H1 (cell line): Measurements from ENCODE around the gene ATG16L1. TPM values are rescaled to one million over a fixed set of nuclear protein-coding genes. Genes with fewer than 3 reads are reported as not detected.

Experiments
- CTCF ChIA-PET: fragments of 300-600 bp; sonication (Branson Sonifier 250); formaldehyde crosslinking; loops from one replicate; lab custom pipeline; 2021; ENCODE audit not compliant: partially characterized antibody; lab: Charles Lee
- POLR2A ChIA-PET: fragments of 300-600 bp; sonication (Branson Sonifier 250); formaldehyde crosslinking; loops from one replicate; lab custom pipeline; 2021; ENCODE audit warnings: inconsistent platforms; ENCODE audit not compliant: partially characterized antibody; lab: Charles Lee
- DNase-seq, 2 experiments: peaks; one replicate each; pipeline versions ENCODE4 v3.0.0 to v3.0.0-alpha.2; 2010 to 2022; ENCODE audit warnings: low spot score in 2 of 2, low read depth in 1 of 2, mixed read lengths in 1 of 2
- FAIRE-seq: peaks from 2 replicates; lab custom pipeline; 2011; peaks lifted over from hg19 to GRCh38; lab: Jason Lieb, UNC
- H2AFZ ChIP-seq: 2 replicates; pipeline ENCODE4 v1.8.1; 2012; ENCODE audit warnings: low read length, inconsistent platforms
- H2AK5ac ChIP-seq: 2 replicates; pipeline ENCODE4 v1.6.1; 2013; ENCODE audit warnings: low read depth, low read length
- H2BK120ac ChIP-seq: replicated peaks from 2 replicates; pipeline ENCODE3; 2013; ENCODE audit warnings: low read depth, low read length, inconsistent platforms
- H2BK12ac ChIP-seq: 2 replicates; pipeline ENCODE4 v1.6.1; 2013; ENCODE audit warnings: low read depth, low read length
- H2BK15ac ChIP-seq: 2 replicates; pipeline ENCODE4 v1.6.1; 2013; ENCODE audit warnings: low read length
- H2BK20ac ChIP-seq: 2 replicates; pipeline ENCODE4 v1.6.1; 2013; ENCODE audit warnings: low read length
- H2BK5ac ChIP-seq: 2 replicates; pipeline ENCODE4 v1.6.1; 2013; ENCODE audit warnings: low read depth, low read length
- H3K14ac ChIP-seq: 2 replicates; pipeline ENCODE4 v1.6.1; 2013; ENCODE audit warnings: inconsistent platforms; ENCODE audit not compliant: insufficient read length
- H3K18ac ChIP-seq: 2 replicates; pipeline ENCODE4 v1.6.1; 2013; ENCODE audit warnings: low read length; ENCODE audit errors: extremely low read depth
- H3K23ac ChIP-seq: 2 replicates; pipeline ENCODE4 v1.6.1; 2013; ENCODE audit warnings: inconsistent platforms; ENCODE audit not compliant: insufficient read length
- H3K23me2 ChIP-seq: 2 replicates; pipeline ENCODE4 v1.6.1; 2013; ENCODE audit warnings: low read depth, low read length
- H3K27ac ChIP-seq: 2 replicates; pipeline ENCODE4 v1.6.1; 2011; ENCODE audit warnings: low read depth, low read length, inconsistent platforms
- H3K27me3 ChIP-seq, 4 experiments: replicated peaks in 1 of 4; 1 replicate in 1 of 4; 2 replicates in 3 of 4; pipeline versions ENCODE4 v1.6.1 to v1.8.1; 2011 to 2013; ENCODE audit warnings: low read length in 3 of 4, mild to moderate bottlenecking in 3 of 4, inconsistent platforms in 2 of 4, mixed read lengths in 2 of 4, moderate library complexity in 1 of 4; ENCODE audit not compliant: control insufficient read depth in 3 of 4, insufficient read depth in 3 of 4; ENCODE audit errors: extremely low read depth in 1 of 4
- H3K36me3 ChIP-seq, 4 experiments: 2 replicates each; pipeline versions ENCODE4 v1.6.1 to v1.8.1; 2011 to 2013; ENCODE audit warnings: mild to moderate bottlenecking in 4 of 4, low read length in 3 of 4, moderate library complexity in 2 of 4, control low read depth in 1 of 4, inconsistent platforms in 1 of 4; ENCODE audit not compliant: insufficient read depth in 4 of 4, control insufficient read depth in 2 of 4
- H3K4ac ChIP-seq: replicated peaks from 2 replicates; pipeline ENCODE3; 2013; ENCODE audit warnings: low read length, low read depth, mixed read lengths, inconsistent platforms; ENCODE audit not compliant: insufficient read length
- H3K4me1 ChIP-seq, 4 experiments: replicated peaks in 1 of 4; 1 replicate in 1 of 4; 2 replicates in 3 of 4; pipeline versions ENCODE4 v1.6.1 to v1.8.1; 2011 to 2013; ENCODE audit warnings: low read length in 3 of 4, inconsistent platforms in 2 of 4, mixed read lengths in 1 of 4; ENCODE audit not compliant: insufficient read depth in 4 of 4, control insufficient read depth in 3 of 4
- H3K4me2 ChIP-seq, 2 experiments: 2 replicates each; pipeline versions ENCODE4 v1.6.1 to v1.8.1; 2011 to 2013; ENCODE audit warnings: low read depth in 2 of 2, low read length in 2 of 2, control low read depth in 1 of 2, inconsistent platforms in 1 of 2, mild to moderate bottlenecking in 1 of 2; ENCODE audit not compliant: insufficient read depth in 1 of 2
- H3K4me3 ChIP-seq, 4 experiments: fragments of 200-600, 300-600 bp in 1 of 4; sonication (generic), shearing (Covaris generic), sonication (Bioruptor Twin) in 1 of 4; 2 replicates each; pipeline versions ENCODE4 v1.5.1 to v1.8.1; 2011 to 2016; ENCODE audit warnings: low read length in 4 of 4, low read depth in 3 of 4, control low read depth in 2 of 4, inconsistent platforms in 2 of 4, mild to moderate bottlenecking in 2 of 4, mixed read lengths in 1 of 4, moderate library complexity in 1 of 4; ENCODE audit not compliant: insufficient read depth in 2 of 4; ENCODE audit errors: extremely low read depth in 1 of 4
- H3K56ac ChIP-seq: replicated peaks from 2 replicates; pipeline ENCODE3; 2013; ENCODE audit warnings: low read depth, mild to moderate bottlenecking, mixed read lengths, low read length, inconsistent platforms; ENCODE audit not compliant: insufficient read length
- H3K79me1 ChIP-seq: 2 replicates; pipeline ENCODE4 v1.6.1; 2013; ENCODE audit warnings: low read depth, low read length, control low read depth
- H3K79me2 ChIP-seq, 2 experiments: 2 replicates each; pipeline versions ENCODE4 v1.6.1 to v1.8.1; 2012 to 2013; ENCODE audit warnings: low read length in 2 of 2, mild to moderate bottlenecking in 2 of 2, inconsistent platforms in 1 of 2; ENCODE audit not compliant: insufficient read depth in 2 of 2, control insufficient read depth in 1 of 2
- H3K9ac ChIP-seq, 4 experiments: replicated peaks in 1 of 4; 1 replicate in 1 of 4; 2 replicates in 3 of 4; pipeline versions ENCODE4 v1.6.1 to v1.8.1; 2011 to 2013; ENCODE audit warnings: low read depth in 3 of 4, low read length in 3 of 4, control low read depth in 2 of 4, mild to moderate bottlenecking in 2 of 4, moderate library complexity in 2 of 4, inconsistent platforms in 1 of 4; ENCODE audit errors: extremely low read depth in 1 of 4
- H3K9me3 ChIP-seq, 2 experiments: 2 replicates each; pipeline versions ENCODE4 v1.6.1 to v1.8.1; 2012 to 2013; ENCODE audit warnings: mild to moderate bottlenecking in 2 of 2, moderate library complexity in 2 of 2, control low read depth in 1 of 2, inconsistent platforms in 1 of 2, low read depth in 1 of 2, low read length in 1 of 2, mixed read lengths in 1 of 2; ENCODE audit not compliant: insufficient read depth in 2 of 2
- H4K20me1 ChIP-seq, 2 experiments: replicated peaks in 1 of 2; 2 replicates each; pipeline versions ENCODE3 to v1.8.1; 2011 to 2013; ENCODE audit warnings: inconsistent platforms in 2 of 2, low read length in 2 of 2, mild to moderate bottlenecking in 1 of 2; ENCODE audit not compliant: insufficient read depth in 2 of 2, control insufficient read depth in 1 of 2
- H4K5ac ChIP-seq: 2 replicates; pipeline ENCODE4 v1.6.1; 2013; ENCODE audit warnings: low read length, low read depth, mixed read lengths, inconsistent platforms; ENCODE audit not compliant: insufficient read length
- H4K8ac ChIP-seq: 2 replicates; pipeline ENCODE4 v1.8.0; 2013; ENCODE audit warnings: mild to moderate bottlenecking, moderate library complexity, low read length, inconsistent platforms; ENCODE audit not compliant: insufficient read depth; ENCODE audit errors: extremely low read depth
- H4K91ac ChIP-seq: replicated peaks from 2 replicates; pipeline ENCODE3; 2013; ENCODE audit warnings: low read length, mixed read lengths, inconsistent platforms; ENCODE audit not compliant: insufficient read length
- CTCF ChIP-seq, 3 experiments: IDR thresholded peaks; 1 replicate in 2 of 3; 2 replicates in 1 of 3; pipeline versions ENCODE4 v1.5.1 to v1.6.1; 2011; ENCODE audit warnings: low read length in 3 of 3, mild to moderate bottlenecking in 3 of 3, inconsistent platforms in 2 of 3, low read depth in 1 of 3, moderate library complexity in 1 of 3; ENCODE audit not compliant: insufficient read depth in 1 of 3; ENCODE audit errors: control extremely low read depth in 1 of 3
- RBBP5 ChIP-seq: IDR thresholded peaks from 2 replicates; pipeline ENCODE4 v1.7.1; 2012; ENCODE audit warnings: low read depth, mild to moderate bottlenecking, inconsistent platforms, low read length, moderate library complexity, borderline replicate concordance
- TEAD4 ChIP-seq: IDR thresholded peaks from 2 replicates; pipeline ENCODE4 v1.6.1; 2012; ENCODE audit warnings: low read depth, low read length, inconsistent platforms, mixed read lengths
- WGBS, 2 experiments: shearing (Covaris generic) in 1 of 2; methylation state at CpG; one replicate each; pipeline versions ENCODE4 v1.1.6 to v1.1.7; 2013 to 2015; ENCODE audit warnings: low lambda C conversion rate in 2 of 2, mixed read lengths in 2 of 2, inconsistent platforms in 1 of 2, low coverage in 1 of 2, missing lambda C conversion rate in 1 of 2; ENCODE audit not compliant: insufficient replicate concordance in 2 of 2, insufficient coverage in 1 of 2, insufficient read length in 1 of 2; ENCODE audit errors: extremely low coverage in 1 of 2, missing lambda C conversion rate in 1 of 2; 5-methylcytosine and 5-hydroxymethylcytosine counted together
- polyA plus RNA-seq, 7 experiments: library from polyadenylated mRNA; depleted of rRNA in 3 of 7; stranded (reverse) in 5 of 7; unstranded in 2 of 7; fragments of >200 nt in 5 of 7; fragments of 200-250 nt in 2 of 7; gene quantifications; 1 replicate in 5 of 7; 2 replicates in 1 of 7; 4 replicates in 1 of 7; pipeline versions ENCODE4 v1.2.1 to v1.2.3, GENCODE V29; 2011 to 2013; ENCODE audit warnings: missing spikeins in 2 of 7, mixed read lengths in 2 of 7
- total RNA-seq: library from RNA; stranded (reverse); fragmentation: NEBNext Ultra II Directional; extraction: Animal tissue kit (Norgen Biotek cat#: 25700); gene quantifications from 2 replicates; pipeline ENCODE4 v1.2.1, GENCODE V29; 2021

ATG16L1 gene
- total and polyA plus RNA-seq, 2 of the 8 experiments (the other 6 are each of a cell fraction or from before 2014, with no cell fraction given) = 18.3 to 31.0 TPM

- Histone ChIP-seq H2AFZ (no peak overlapping the region), H2BK5ac (no peak overlapping the region), H3K79me1 (no peaks in the 10 kb centered on the region), H4K5ac (no peak overlapping the region), H3K27me3 (no peaks in the 10 kb centered on the region), H2AK5ac (no peak overlapping the region), H3K79me2 (no peaks in the 10 kb centered on the region), H2BK15ac (no peak overlapping the region), H3K23ac (no peak overlapping the region), H3K27ac (no peak overlapping the region), H2BK12ac (no peak overlapping the region), H3K36me3 (no peaks in the 10 kb centered on the region), H3K4ac (no peak overlapping the region), H2BK120ac (no peak overlapping the region), H3K9me3 (no peaks in the 10 kb centered on the region), H4K20me1 (no peaks in the 10 kb centered on the region), H4K8ac (peak overlapping the region; percentile 28; the same call in 1 of the 2 replicates), H3K9ac (no peak overlapping the region), H3K18ac (no peak overlapping the region), H3K4me1 (no peaks in the 10 kb centered on the region), H3K14ac (no peak overlapping the region), H3K56ac (no peak overlapping the region), H3K4me3 (no peak overlapping the region), H4K91ac (no peak overlapping the region), H3K23me2 (no peaks in the 10 kb centered on the region), H2BK20ac (no peak overlapping the region), H3K4me2 (no peak overlapping the region)
- ChIA-PET CTCF (interaction anchor here (0.6 to 1.1 kb wide), 4 partner anchors 31 to 458 kb away, joined by 3 to 4 read pairs (median 3); no protein-coding TSS in a partner anchor), POLR2A (no interaction called here)
- DNase-seq = no peak
- TF ChIP-seq CTCF (IDR thresholded peaks at IDR 0.05; ENCODE audit: control extremely low read depth in 1 of 3, insufficient read depth in 1 of 3, low read depth in 1 of 3, low read length in 3 of 3) (peak in 1 of 3 experiments; percentile 1; a peak in 1 of 4 replicates), TEAD4 (no peak), RBBP5 (no peak)
- FAIRE-seq = no peak
- WGBS, 2 experiments = 97% methylated on average over 19 of the region's 20 CpGs; no CpG with 5 or more reads in 1 of the 2 experiments
Measured at GRCh38 chr2:233314180-233314925, 62.9 kb downstream of the ATG16L1 start.
